ENCODE measurements around the gene PAK5. TPM values are rescaled to one million over a fixed set of nuclear protein-coding genes. Genes with fewer than 3 reads are reported as not detected.

Gene PAK5
- total RNA-seq, 4 donors from 2014 or later: not detected

DNA sequence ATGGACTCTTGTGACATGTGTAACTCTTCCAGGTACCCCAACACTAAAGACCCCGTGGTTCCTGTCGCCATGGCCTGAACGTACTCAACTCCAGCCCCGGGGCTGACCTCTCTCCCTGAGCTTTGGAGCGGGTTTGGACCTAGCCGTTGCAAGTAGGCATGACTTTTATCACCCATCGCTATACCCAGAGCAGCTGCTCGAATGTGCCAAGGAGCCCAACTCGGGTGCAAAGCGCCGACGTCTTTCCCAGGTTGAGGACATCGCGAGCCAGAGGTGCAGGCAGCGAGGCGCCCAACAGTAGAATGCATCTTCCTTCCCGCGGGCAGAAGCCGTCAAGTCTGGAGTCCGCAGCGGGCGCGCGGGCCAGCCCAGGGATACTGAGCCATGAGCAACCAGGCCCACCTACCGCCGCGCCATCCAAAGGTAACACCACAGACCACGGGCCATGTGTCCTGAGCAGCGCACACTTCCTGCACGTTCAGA lies 330.1 kb downstream of the PAK5 start:
- Histone ChIP-seq H3K27me3 (peaks cover 0 to 17% of the 10 kb centered on the region in 2 donors), H3K36me3 (no peaks in the 10 kb centered on the region), H3K9me3 (no peaks in the 10 kb centered on the region), H3K4me3 (no peak overlapping the region), H3K27ac (no peak overlapping the region), H3K4me1 (no peaks in the 10 kb centered on the region)
- TF ChIP-seq CTCF (IDR thresholded peaks at IDR 0.05): no peak
- no peak for TF ChIP-seq POLR2A (IDR thresholded peaks at IDR 0.05)
- DNase-seq: no peak

GRCh38 chr20:9508240-9508661 lies 330.6 kb downstream of the PAK5 start:
- TF ChIP-seq POLR2A (IDR thresholded peaks at IDR 0.05) (no peak), CTCF (IDR thresholded peaks at IDR 0.05) (no peak)
- H3K27ac ChIP-seq: no peak overlapping the region
- H3K4me1 ChIP-seq: no peaks in the 10 kb centered on the region
- no peaks in the 10 kb centered on the region for H3K9me3 ChIP-seq
- H3K4me3 ChIP-seq: no peak overlapping the region
- no peak for DNase-seq
- H3K36me3 ChIP-seq: no peaks in the 10 kb centered on the region
- peaks cover 0 to 17% of the 10 kb centered on the region in 2 donors for H3K27me3 ChIP-seq

- no peaks in the 10 kb centered on the region for H3K9me3 ChIP-seq
- H3K4me1 ChIP-seq: no peaks in the 10 kb centered on the region
- TF ChIP-seq POLR2A (IDR thresholded peaks at IDR 0.05) (no peak), CTCF (IDR thresholded peaks at IDR 0.05) (no peak)
- no peaks in the 10 kb centered on the region for H3K36me3 ChIP-seq
- H3K27me3 ChIP-seq: peaks cover 0 to 17% of the 10 kb centered on the region in 2 donors
- no peak overlapping the region for H3K27ac ChIP-seq
- H3K4me3 ChIP-seq: no peak overlapping the region
- no peak for DNase-seq
Observed at GRCh38 chr20:9507544-9508239, 331.2 kb downstream of the PAK5 start.

DNA sequence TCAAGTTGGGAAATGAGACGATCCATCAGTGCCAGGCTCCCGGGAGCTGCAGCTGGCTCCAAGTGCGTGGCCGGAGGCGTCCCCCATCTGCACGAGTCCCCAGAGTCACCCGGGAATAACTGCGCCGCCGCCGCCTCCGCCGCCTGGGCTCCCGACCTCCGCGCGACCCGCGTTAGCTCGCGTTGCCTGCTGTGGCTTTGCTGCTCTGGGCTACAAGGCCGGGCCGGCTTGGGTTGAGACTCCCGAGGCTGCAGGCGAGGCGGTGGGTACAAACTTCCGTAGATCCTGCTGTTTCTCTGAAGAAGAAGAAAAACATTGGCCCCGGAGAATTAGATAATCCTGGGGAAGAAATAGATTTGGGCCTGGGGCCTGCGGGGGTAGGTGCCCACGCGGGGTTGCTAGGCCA lies 331.9 kb downstream of the PAK5 start:
- Histone ChIP-seq H3K27me3 (peaks cover 0 to 17% of the 10 kb centered on the region in 2 donors), H3K4me1 (no peaks in the 10 kb centered on the region), H3K36me3 (no peaks in the 10 kb centered on the region), H3K27ac (no peak overlapping the region), H3K9me3 (no peaks in the 10 kb centered on the region), H3K4me3 (no peak overlapping the region)
- TF ChIP-seq POLR2A (IDR thresholded peaks at IDR 0.05) (no peak), CTCF (IDR thresholded peaks at IDR 0.05) (no peak)
- DNase-seq: no peak

DNA sequence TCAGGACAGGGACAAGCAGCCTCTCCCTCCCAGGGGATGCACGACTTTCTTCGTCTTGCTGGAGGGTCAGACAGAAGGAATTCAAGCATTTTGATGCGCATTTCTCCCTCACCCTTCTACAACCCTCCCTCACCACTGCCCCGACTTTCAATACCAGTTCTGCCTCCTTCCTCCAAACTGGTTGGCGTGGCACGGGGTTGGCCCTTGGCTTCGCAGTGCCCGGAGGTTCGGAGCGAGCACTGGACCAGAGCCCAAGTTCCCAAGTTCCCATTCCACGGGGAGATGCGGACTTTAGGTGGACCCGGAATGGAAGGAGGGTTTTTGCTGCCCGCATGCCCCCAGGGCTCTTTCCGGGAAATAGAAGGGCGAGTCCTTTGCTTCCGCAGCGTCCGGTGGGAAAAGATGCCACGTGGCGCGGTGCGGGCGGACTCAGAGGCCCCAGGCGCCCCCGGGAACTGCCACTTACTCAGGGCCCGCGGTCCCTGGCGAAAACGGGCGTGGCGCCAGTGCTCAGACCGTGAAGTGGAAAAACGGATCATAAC lies 332.5 kb downstream of the PAK5 start:
- no peak for DNase-seq
- no peak overlapping the region for H3K27ac ChIP-seq
- no peaks in the 10 kb centered on the region for H3K4me1 ChIP-seq
- TF ChIP-seq CTCF (IDR thresholded peaks at IDR 0.05) (no peak), POLR2A (IDR thresholded peaks at IDR 0.05) (no peak)
- peaks cover 0 to 17% of the 10 kb centered on the region in 2 donors for H3K27me3 ChIP-seq
- no peaks in the 10 kb centered on the region for H3K9me3 ChIP-seq
- no peak overlapping the region for H3K4me3 ChIP-seq
- no peaks in the 10 kb centered on the region for H3K36me3 ChIP-seq

All from Peyer's patch (tissue), 4 donors.